Suprapubic skin (tissue), 4 donors: Measurements from ENCODE around the gene GRID2IP. TPM values are rescaled to one million over a fixed set of nuclear protein-coding genes. Genes with fewer than 3 reads are reported as not detected.

Experiments used
- DNase-seq, 2 donors: peaks; one replicate each; pipeline ENCODE4 v3.0.0-alpha.2; 2019; ENCODE audit warnings: low spot score in 2 of 2
- H3K27ac ChIP-seq: fragments of 200-600 bp; sonication (generic); one replicate; pipeline ENCODE4 v1.5.1; 2019
- H3K27me3 ChIP-seq: fragments of 200-600 bp; sonication (generic); one replicate; pipeline ENCODE4 v1.5.1; 2019
- H3K36me3 ChIP-seq: fragments of 200-600 bp; sonication (generic); one replicate; pipeline ENCODE4 v1.5.1; 2019
- H3K4me1 ChIP-seq: fragments of 200-600 bp; sonication (generic); one replicate; pipeline ENCODE4 v1.5.1; 2019
- H3K4me3 ChIP-seq: fragments of 200-600 bp; sonication (generic); one replicate; pipeline ENCODE4 v1.5.1; 2019; ENCODE audit warnings: mild to moderate bottlenecking
- H3K9me3 ChIP-seq: fragments of 200-600 bp; sonication (generic); one replicate; pipeline ENCODE4 v1.5.1; 2019
- CTCF ChIP-seq, 2 donors: fragments of 200-600 bp in 1 of 2; fragments of 450-650 bp in 1 of 2; sonication (generic) in 1 of 2; IDR thresholded peaks; one replicate each; pipeline ENCODE4 v1.5.1; 2016 to 2019; ENCODE audit warnings: antibody characterized with exemption in 2 of 2, mild to moderate bottlenecking in 1 of 2, moderate library complexity in 1 of 2
- EP300 ChIP-seq: sonication (generic); formaldehyde crosslinking; IDR thresholded peaks from one replicate; pipeline ENCODE4 v1.6.1; 2017; ENCODE audit warnings: antibody characterized with exemption
- POLR2A ChIP-seq, 2 donors: fragments of 450-650 bp; IDR thresholded peaks; one replicate each; pipeline ENCODE4 v1.6.1; 2017; ENCODE audit warnings: antibody characterized with exemption in 2 of 2, mild to moderate bottlenecking in 2 of 2, moderate library complexity in 2 of 2
- POLR2AphosphoS5 ChIP-seq, 3 donors: sonication (generic); formaldehyde crosslinking; IDR thresholded peaks; one replicate each; pipeline ENCODE4 v1.6.1; 2017; ENCODE audit warnings: antibody characterized with exemption in 3 of 3
- WGBS: methylation state at CpG from one replicate; pipeline ENCODE4 v1.1.5; 2018; 5-methylcytosine and 5-hydroxymethylcytosine counted together
- total RNA-seq, 4 donors: library from RNA; depleted of rRNA; stranded (reverse); fragments of >200 nt; gene quantifications; one replicate each; pipeline ENCODE4 v1.1.0, GENCODE V29; 2016

The GRID2IP gene
- 1 to 10 TPM in 1 of 4 donors, under 1 TPM in 3; 0.16 to 1.0 (median 0.62) TPM for total RNA-seq

- no peaks in the 10 kb centered on the region for H3K4me1 ChIP-seq
- no peak within 1 kb of the TSS for H3K4me3 ChIP-seq
- H3K9me3 ChIP-seq: no peaks in the 10 kb centered on the region
- DNase-seq: no peak
- H3K36me3 ChIP-seq: no peaks in the 10 kb centered on the region
- 57% methylated on average over 11 of the region's 46 CpGs for WGBS
- no peak within 1 kb of the TSS for H3K27ac ChIP-seq
- no peaks in the 10 kb centered on the region for H3K27me3 ChIP-seq
- no peak for TF ChIP-seq POLR2A (IDR thresholded peaks at IDR 0.05)
- TF ChIP-seq CTCF (IDR thresholded peaks at IDR 0.05): no peak
- TF ChIP-seq EP300: no peak
These were observed at the start of gene GRID2IP for GRCh38 chr7:6551016-6551511. Gene GRID2IP, minus strand, starts transcription at chr7:6551461. Its CDS starts 25 bp downstream, at chr7:6551436.

GRCh38 chr7:6600093-6600492 lies 48.8 kb upstream of the GRID2IP start:
- no peaks in the 10 kb centered on the region for H3K4me1 ChIP-seq
- H3K36me3 ChIP-seq: peaks cover 95% of the 10 kb centered on the region
- H3K4me3 ChIP-seq: no peak overlapping the region
- H3K27me3 ChIP-seq: no peaks in the 10 kb centered on the region
- no peaks in the 10 kb centered on the region for H3K9me3 ChIP-seq
- WGBS: 90% methylated on average over 11 of the region's 15 CpGs
- H3K27ac ChIP-seq: no peak overlapping the region
- DNase-seq: no peak
- no peak for TF ChIP-seq POLR2A (IDR thresholded peaks at IDR 0.05)
- no peak for TF ChIP-seq CTCF (IDR thresholded peaks at IDR 0.05)
- TF ChIP-seq EP300: no peak
- no peak for TF ChIP-seq POLR2AphosphoS5 (IDR thresholded peaks at IDR 0.05)

GRCh38 chr7:6590645-6591110 lies 39.4 kb upstream of the GRID2IP start:
- Histone ChIP-seq H3K36me3 (peaks cover 35% of the 10 kb centered on the region), H3K9me3 (no peaks in the 10 kb centered on the region), H3K4me1 (peaks cover 16% of the 10 kb centered on the region), H3K4me3 (peak overlapping the region; percentile 89), H3K27me3 (no peaks in the 10 kb centered on the region), H3K27ac (peak overlapping the region; percentile 87)
- TF ChIP-seq POLR2A (IDR thresholded peaks at IDR 0.05): no peak
- no peak for TF ChIP-seq CTCF (IDR thresholded peaks at IDR 0.05)
- no peak for TF ChIP-seq POLR2AphosphoS5 (IDR thresholded peaks at IDR 0.05)
- no peak for TF ChIP-seq EP300
- DNase-seq: no peak
- 9% methylated on average over 10 of the region's 10 CpGs for WGBS

- peak within 1 kb of the TSS; percentile 89 for H3K4me3 ChIP-seq
- H3K27me3 ChIP-seq: no peaks in the 10 kb centered on the region
- peaks cover 32% of the 10 kb centered on the region for H3K36me3 ChIP-seq
- TF ChIP-seq POLR2AphosphoS5 (IDR thresholded peaks at IDR 0.05): peak in 1 of 3 donors; percentile 47
- peak; percentile 85 to 91 for TF ChIP-seq CTCF (IDR thresholded peaks at IDR 0.05)
- TF ChIP-seq EP300: no peak
- peak in 1 of 2 donors; percentile 61 for TF ChIP-seq POLR2A (IDR thresholded peaks at IDR 0.05)
- H3K9me3 ChIP-seq: no peaks in the 10 kb centered on the region
- DNase-seq: peak; percentile 71 to 85
- under 1% methylated on average over 29 of the region's 107 CpGs for WGBS
- peaks cover 16% of the 10 kb centered on the region for H3K4me1 ChIP-seq
- peak within 1 kb of the TSS; percentile 87 for H3K27ac ChIP-seq
These were observed 38.8 kb upstream of the GRID2IP start, which contains the start of gene INTS15 for GRCh38 chr7:6589829-6590644. Gene INTS15, plus strand, starts transcription at chr7:6590021. Its CDS starts 263 bp downstream, at chr7:6590284.

GRCh38 chr7:6589151-6589828 lies 38.0 kb upstream of the GRID2IP start:
- Histone ChIP-seq H3K9me3 (no peaks in the 10 kb centered on the region), H3K36me3 (peaks cover 32% of the 10 kb centered on the region), H3K4me1 (peaks cover 16% of the 10 kb centered on the region), H3K27ac (no peak overlapping the region), H3K27me3 (no peaks in the 10 kb centered on the region), H3K4me3 (peak overlapping the region; percentile 89)
- DNase-seq: peak in 1 of 2 donors; percentile 76
- TF ChIP-seq CTCF (IDR thresholded peaks at IDR 0.05) (no peak), POLR2A (IDR thresholded peaks at IDR 0.05) (no peak), EP300 (no peak), POLR2AphosphoS5 (IDR thresholded peaks at IDR 0.05) (no peak)
- WGBS: 74% methylated on average over 12 of the region's 22 CpGs
